Endodermal cell (in vitro differentiated cells): Measurements from ENCODE around the gene APCDD1L. TPM values are rescaled to one million over a fixed set of nuclear protein-coding genes. Genes with fewer than 3 reads are reported as not detected.

Experiments
- DNase-seq: peaks from one replicate; pipeline ENCODE4 v3.0.0-alpha.2; 2017
- H3K27ac ChIP-seq: 2 replicates; pipeline ENCODE4 v1.5.1; 2013; ENCODE audit warnings: mild to moderate bottlenecking, low read depth, low read length, moderate library complexity
- H3K27me3 ChIP-seq: 2 replicates; pipeline ENCODE4 v1.6.1; 2013; ENCODE audit warnings: mild to moderate bottlenecking, low read length, moderate library complexity; ENCODE audit not compliant: insufficient read depth, control insufficient read depth, poor library complexity, severe bottlenecking
- H3K36me3 ChIP-seq: 2 replicates; pipeline ENCODE4 v1.7.0; 2013; ENCODE audit warnings: mild to moderate bottlenecking, low read length, moderate library complexity; ENCODE audit not compliant: control insufficient read depth, insufficient read depth
- H3K4me1 ChIP-seq: one replicate; pipeline ENCODE4 v1.7.0; 2013; ENCODE audit warnings: low read length; ENCODE audit not compliant: control insufficient read depth, insufficient read depth
- H3K4me3 ChIP-seq: 2 replicates; pipeline ENCODE4 v1.5.1; 2013; ENCODE audit warnings: mild to moderate bottlenecking, low read length, moderate library complexity
- H3K9ac ChIP-seq: 2 replicates; pipeline ENCODE4 v1.6.1; 2013; ENCODE audit warnings: mild to moderate bottlenecking, low read length, moderate library complexity; ENCODE audit not compliant: poor library complexity, severe bottlenecking; ENCODE audit errors: extremely low read depth
- H3K9me3 ChIP-seq: 2 replicates; pipeline ENCODE4 v1.6.1; 2013; ENCODE audit warnings: mild to moderate bottlenecking, low read length, moderate library complexity; ENCODE audit not compliant: control insufficient read depth
- H3K27ac Mint-ChIP-seq: 2 replicates; pipeline ENCODE4 v1.8.0; 2020; ENCODE audit warnings: mixed read lengths
- H3K27me3 Mint-ChIP-seq: 2 replicates; pipeline ENCODE4 v1.8.0; 2021; ENCODE audit warnings: mild to moderate bottlenecking, mixed read lengths; ENCODE audit not compliant: insufficient read depth
- H3K36me3 Mint-ChIP-seq: 2 replicates; pipeline ENCODE4 v1.8.0; 2020; ENCODE audit warnings: low read depth, mixed read lengths
- H3K4me1 Mint-ChIP-seq: 2 replicates; pipeline ENCODE4 v1.8.0; 2020; ENCODE audit warnings: mixed read lengths
- H3K4me3 Mint-ChIP-seq: 2 replicates; pipeline ENCODE4 v1.8.0; 2020; ENCODE audit warnings: mild to moderate bottlenecking, moderate library complexity, mixed read lengths
- H3K9me3 Mint-ChIP-seq: 2 replicates; pipeline ENCODE4 v1.8.0; 2020; ENCODE audit warnings: mild to moderate bottlenecking, mixed read lengths
- WGBS, 2 experiments: methylation state at CpG; one replicate each; pipeline versions ENCODE4 v1.1.5 to v1.1.7; 2013; ENCODE audit warnings: missing lambda C conversion rate in 2 of 2, mixed read lengths in 1 of 2; ENCODE audit not compliant: insufficient coverage in 1 of 2, insufficient read length in 1 of 2; 5-methylcytosine and 5-hydroxymethylcytosine counted together
- total RNA-seq, 2 donors: library from RNA; stranded (reverse); fragmentation: NEBNext Ultra II Directional in 1 of 2; extraction: Animal tissue kit (Norgen Biotek cat#: 25700) in 1 of 2; gene quantifications; 2 replicates in 1 of 2; 3 replicates in 1 of 2; pipeline ENCODE4 v1.2.1, GENCODE V29; 2021
- TF ChIP-seq, protein P1 (sequence below): fragments of 200-600 bp; sonication (generic); conservative IDR thresholded peaks from 2 replicates; pipeline ENCODE4 v1.5.0; 2021; ENCODE audit warnings: antibody characterized with exemption, mild to moderate bottlenecking

The APCDD1L gene
- total RNA-seq, 2 donors from 2014 or later = 6.4 TPM

DNA sequence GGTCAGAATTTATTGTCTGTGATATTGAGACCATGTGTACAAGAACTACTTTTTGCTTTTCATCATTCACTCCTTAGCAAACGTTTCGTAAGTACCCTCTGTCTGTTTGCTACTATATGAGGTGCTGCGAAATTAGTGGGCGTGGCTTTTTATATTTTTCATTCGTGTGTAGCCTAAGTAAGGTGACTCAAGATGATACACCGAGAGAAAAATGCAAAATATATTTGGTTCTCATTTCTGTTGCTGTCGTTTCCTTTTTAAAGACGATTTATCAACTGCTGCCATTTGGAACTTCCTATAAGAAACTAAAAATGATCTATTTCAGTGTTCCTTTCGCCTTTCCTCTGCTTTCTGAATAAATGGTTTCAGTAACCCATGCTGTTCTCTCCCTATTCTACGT lies 64.9 kb downstream of the APCDD1L start:
- H3K36me3 ChIP-seq = peaks cover 28% of the 10 kb centered on the region
- peaks cover 28% of the 10 kb centered on the region for H3K4me1 ChIP-seq
- no peak overlapping the region for H3K9ac ChIP-seq
- DNase-seq = no peak
- peaks cover 12% of the 10 kb centered on the region for H3K9me3 ChIP-seq
- H3K27ac ChIP-seq = no peak overlapping the region
- TF ChIP-seq, protein P1, sequence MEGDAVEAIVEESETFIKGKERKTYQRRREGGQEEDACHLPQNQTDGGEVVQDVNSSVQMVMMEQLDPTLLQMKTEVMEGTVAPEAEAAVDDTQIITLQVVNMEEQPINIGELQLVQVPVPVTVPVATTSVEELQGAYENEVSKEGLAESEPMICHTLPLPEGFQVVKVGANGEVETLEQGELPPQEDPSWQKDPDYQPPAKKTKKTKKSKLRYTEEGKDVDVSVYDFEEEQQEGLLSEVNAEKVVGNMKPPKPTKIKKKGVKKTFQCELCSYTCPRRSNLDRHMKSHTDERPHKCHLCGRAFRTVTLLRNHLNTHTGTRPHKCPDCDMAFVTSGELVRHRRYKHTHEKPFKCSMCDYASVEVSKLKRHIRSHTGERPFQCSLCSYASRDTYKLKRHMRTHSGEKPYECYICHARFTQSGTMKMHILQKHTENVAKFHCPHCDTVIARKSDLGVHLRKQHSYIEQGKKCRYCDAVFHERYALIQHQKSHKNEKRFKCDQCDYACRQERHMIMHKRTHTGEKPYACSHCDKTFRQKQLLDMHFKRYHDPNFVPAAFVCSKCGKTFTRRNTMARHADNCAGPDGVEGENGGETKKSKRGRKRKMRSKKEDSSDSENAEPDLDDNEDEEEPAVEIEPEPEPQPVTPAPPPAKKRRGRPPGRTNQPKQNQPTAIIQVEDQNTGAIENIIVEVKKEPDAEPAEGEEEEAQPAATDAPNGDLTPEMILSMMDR = no peak
- H3K27me3 Mint-ChIP-seq = no peaks in the 10 kb centered on the region
- H3K27me3 ChIP-seq = no peaks in the 10 kb centered on the region
- 91 to 93% methylated on average over 9 to 10 of the region's 10 CpGs for WGBS, 2 experiments
- no peak overlapping the region for H3K4me3 Mint-ChIP-seq
- H3K4me1 Mint-ChIP-seq = peaks cover 56% of the 10 kb centered on the region
- H3K4me3 ChIP-seq = no peak overlapping the region
- H3K27ac Mint-ChIP-seq = no peak overlapping the region
- peaks cover 12% of the 10 kb centered on the region for H3K36me3 Mint-ChIP-seq
- H3K9me3 Mint-ChIP-seq = peaks cover 10% of the 10 kb centered on the region

DNA sequence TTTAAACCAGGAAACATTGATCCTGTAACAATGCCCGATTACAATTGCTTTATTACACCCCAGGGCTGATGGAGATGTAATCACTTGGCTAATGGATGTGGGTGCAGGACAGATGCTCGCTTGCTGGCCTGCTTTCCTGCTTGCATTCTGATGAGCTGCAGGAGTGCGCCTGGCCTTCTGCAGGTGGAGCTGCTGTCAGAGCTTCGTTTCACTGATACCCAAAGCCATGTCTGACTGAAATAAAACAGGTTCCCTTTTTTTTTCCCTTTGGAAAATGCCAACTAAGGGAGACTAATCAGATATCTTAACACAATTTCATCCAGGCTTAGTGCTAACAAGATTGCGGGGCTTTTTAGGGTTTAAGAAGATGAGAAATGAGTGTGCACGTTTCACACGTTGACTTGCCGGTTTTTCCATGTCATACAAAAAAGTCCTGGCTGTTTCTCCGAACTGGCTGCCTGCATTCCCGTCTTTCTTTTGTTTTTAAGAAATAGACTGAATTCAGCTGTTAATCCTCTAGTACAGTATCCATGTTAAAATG lies 65.4 kb downstream of the APCDD1L start:
- H3K27me3 Mint-ChIP-seq = no peaks in the 10 kb centered on the region
- H3K4me1 ChIP-seq = peaks cover 25% of the 10 kb centered on the region

DNA sequence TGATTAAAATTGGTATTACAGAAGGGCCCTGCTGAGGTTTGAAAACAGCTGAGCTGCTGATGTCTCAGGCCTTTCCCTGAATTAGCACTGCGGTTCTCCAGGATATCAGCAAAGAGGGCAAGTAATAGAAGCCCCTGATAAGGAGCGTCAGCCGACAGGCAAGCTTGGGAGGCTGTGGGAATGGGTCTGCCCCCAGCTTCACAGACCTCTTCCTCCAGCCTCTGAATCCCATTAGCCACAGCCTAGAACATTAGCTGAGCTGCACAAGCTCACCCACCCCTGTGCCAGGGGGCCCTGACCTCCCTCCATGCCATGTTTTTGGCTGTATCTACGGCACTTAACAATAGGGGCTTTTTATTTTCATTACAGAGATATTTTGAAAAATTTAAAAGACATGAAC lies 66.2 kb downstream of the APCDD1L start:
- Mint-ChIP-seq H3K27ac (peak overlapping the region; percentile 60), H3K4me3 (no peak overlapping the region)

More for the DNA sequence above, 65.4 kb downstream of the APCDD1L start:
- Histone ChIP-seq H3K4me3 (peak overlapping the region; percentile 27), H3K36me3 (peaks cover 33% of the 10 kb centered on the region), H3K27me3 (no peaks in the 10 kb centered on the region), H3K9ac (no peak overlapping the region), H3K27ac (peak overlapping the region; percentile 16), H3K9me3 (peaks cover 7% of the 10 kb centered on the region)
- TF ChIP-seq, protein P1 = no peak
- H3K36me3 Mint-ChIP-seq = peaks cover 15% of the 10 kb centered on the region
- DNase-seq = no peak
- peaks cover 56% of the 10 kb centered on the region for H3K4me1 Mint-ChIP-seq
- no peak overlapping the region for H3K27ac Mint-ChIP-seq
- 88 to 89% methylated on average over 9 to 10 of the region's 10 CpGs for WGBS, 2 experiments
- H3K9me3 Mint-ChIP-seq = peaks cover 8% of the 10 kb centered on the region
- H3K4me3 Mint-ChIP-seq = no peak overlapping the region

More for the DNA sequence above, 66.2 kb downstream of the APCDD1L start:
- Histone ChIP-seq H3K9me3 (no peaks in the 10 kb centered on the region), H3K27ac (peak overlapping the region; percentile 63), H3K4me3 (peak overlapping the region; percentile 27), H3K36me3 (peaks cover 41% of the 10 kb centered on the region), H3K4me1 (peaks cover 25% of the 10 kb centered on the region), H3K9ac (no peak overlapping the region), H3K27me3 (no peaks in the 10 kb centered on the region)
- H3K27me3 Mint-ChIP-seq = no peaks in the 10 kb centered on the region
- 28% methylated on average over 4 of the region's 4 CpGs; no CpG with 5 or more reads in 1 of the 2 experiments for WGBS, 2 experiments
- TF ChIP-seq, protein P1 = no peak
- H3K4me1 Mint-ChIP-seq = peaks cover 52% of the 10 kb centered on the region
- H3K9me3 Mint-ChIP-seq = peaks cover under 1% of the 10 kb centered on the region
- peaks cover 20% of the 10 kb centered on the region for H3K36me3 Mint-ChIP-seq
- peak; percentile 70 for DNase-seq
